Neural cell (in vitro differentiated cells): ENCODE measurements around the gene TENM3.

Experiments
- EZH2 ChIP-seq: fragments of 200-600, 300-800 bp; shearing (Covaris generic), sonication (generic); IDR thresholded peaks from 2 replicates; pipeline ENCODE4 v1.6.1; 2014; ENCODE audit warnings: antibody characterized with exemption, low read length, borderline replicate concordance, mild to moderate bottlenecking; ENCODE audit not compliant: insufficient read depth, poor library complexity, severe bottlenecking
- RAD21 ChIP-seq: fragments of 450-650 bp; conservative IDR thresholded peaks from 2 replicates; pipeline ENCODE4 v1.6.1; 2014; ENCODE audit warnings: antibody characterized with exemption, mild to moderate bottlenecking, moderate library complexity
- TF ChIP-seq, protein P1 (sequence below): fragments of 450-650 bp; IDR thresholded peaks from 2 replicates; pipeline ENCODE4 v1.5.1; 2014; ENCODE audit warnings: antibody characterized with exemption, mild to moderate bottlenecking, moderate library complexity; ENCODE audit not compliant: poor library complexity, severe bottlenecking
- TF ChIP-seq, protein P2 (sequence below): IDR thresholded peaks from 2 replicates; pipeline ENCODE4 v1.6.1; 2012; ENCODE audit warnings: borderline replicate concordance

DNA sequence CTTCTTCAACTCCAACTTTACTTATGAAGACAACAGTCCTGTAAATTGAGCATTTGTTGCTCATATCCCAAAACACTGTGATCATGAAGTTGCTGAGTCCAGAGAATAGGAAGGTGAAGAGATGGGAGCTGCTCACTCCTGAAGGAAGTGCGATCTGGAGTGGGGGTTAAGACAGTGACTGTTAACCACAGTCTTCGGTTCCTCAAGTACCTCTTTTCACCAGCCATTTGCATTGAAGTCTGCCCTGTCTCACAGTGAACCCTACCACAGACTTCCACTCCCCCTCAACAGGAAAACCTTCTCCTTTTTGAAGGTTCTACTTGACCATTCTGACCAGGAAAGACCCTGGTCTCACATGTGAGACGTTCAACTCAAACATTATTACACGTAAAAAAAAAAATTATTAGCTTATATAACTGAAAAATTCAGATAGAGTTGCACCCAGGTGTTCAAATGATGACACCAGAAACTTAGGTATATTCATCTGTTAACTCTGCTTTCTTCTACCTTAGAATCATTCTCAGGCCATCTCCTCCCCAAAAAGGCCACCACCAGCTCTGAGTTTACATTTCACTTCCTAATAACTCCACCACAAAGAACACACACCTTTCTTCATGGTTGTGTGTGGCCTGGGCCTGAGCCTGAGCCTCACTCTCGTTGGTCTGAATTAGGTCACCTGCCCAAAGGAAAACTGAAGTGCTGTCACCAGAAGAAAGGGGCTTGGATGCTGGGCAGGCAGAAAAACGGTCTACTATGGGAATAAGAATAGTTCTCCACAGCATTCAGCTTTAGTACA, 474.8 kb downstream of the TENM3 start:
- TF ChIP-seq EZH2 (no peak), RAD21 (no peak)
- TF ChIP-seq, protein P1, sequence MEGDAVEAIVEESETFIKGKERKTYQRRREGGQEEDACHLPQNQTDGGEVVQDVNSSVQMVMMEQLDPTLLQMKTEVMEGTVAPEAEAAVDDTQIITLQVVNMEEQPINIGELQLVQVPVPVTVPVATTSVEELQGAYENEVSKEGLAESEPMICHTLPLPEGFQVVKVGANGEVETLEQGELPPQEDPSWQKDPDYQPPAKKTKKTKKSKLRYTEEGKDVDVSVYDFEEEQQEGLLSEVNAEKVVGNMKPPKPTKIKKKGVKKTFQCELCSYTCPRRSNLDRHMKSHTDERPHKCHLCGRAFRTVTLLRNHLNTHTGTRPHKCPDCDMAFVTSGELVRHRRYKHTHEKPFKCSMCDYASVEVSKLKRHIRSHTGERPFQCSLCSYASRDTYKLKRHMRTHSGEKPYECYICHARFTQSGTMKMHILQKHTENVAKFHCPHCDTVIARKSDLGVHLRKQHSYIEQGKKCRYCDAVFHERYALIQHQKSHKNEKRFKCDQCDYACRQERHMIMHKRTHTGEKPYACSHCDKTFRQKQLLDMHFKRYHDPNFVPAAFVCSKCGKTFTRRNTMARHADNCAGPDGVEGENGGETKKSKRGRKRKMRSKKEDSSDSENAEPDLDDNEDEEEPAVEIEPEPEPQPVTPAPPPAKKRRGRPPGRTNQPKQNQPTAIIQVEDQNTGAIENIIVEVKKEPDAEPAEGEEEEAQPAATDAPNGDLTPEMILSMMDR: no peak
- TF ChIP-seq, protein P2, sequence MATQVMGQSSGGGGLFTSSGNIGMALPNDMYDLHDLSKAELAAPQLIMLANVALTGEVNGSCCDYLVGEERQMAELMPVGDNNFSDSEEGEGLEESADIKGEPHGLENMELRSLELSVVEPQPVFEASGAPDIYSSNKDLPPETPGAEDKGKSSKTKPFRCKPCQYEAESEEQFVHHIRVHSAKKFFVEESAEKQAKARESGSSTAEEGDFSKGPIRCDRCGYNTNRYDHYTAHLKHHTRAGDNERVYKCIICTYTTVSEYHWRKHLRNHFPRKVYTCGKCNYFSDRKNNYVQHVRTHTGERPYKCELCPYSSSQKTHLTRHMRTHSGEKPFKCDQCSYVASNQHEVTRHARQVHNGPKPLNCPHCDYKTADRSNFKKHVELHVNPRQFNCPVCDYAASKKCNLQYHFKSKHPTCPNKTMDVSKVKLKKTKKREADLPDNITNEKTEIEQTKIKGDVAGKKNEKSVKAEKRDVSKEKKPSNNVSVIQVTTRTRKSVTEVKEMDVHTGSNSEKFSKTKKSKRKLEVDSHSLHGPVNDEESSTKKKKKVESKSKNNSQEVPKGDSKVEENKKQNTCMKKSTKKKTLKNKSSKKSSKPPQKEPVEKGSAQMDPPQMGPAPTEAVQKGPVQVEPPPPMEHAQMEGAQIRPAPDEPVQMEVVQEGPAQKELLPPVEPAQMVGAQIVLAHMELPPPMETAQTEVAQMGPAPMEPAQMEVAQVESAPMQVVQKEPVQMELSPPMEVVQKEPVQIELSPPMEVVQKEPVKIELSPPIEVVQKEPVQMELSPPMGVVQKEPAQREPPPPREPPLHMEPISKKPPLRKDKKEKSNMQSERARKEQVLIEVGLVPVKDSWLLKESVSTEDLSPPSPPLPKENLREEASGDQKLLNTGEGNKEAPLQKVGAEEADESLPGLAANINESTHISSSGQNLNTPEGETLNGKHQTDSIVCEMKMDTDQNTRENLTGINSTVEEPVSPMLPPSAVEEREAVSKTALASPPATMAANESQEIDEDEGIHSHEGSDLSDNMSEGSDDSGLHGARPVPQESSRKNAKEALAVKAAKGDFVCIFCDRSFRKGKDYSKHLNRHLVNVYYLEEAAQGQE: no peak
